HFFc6 (cell line): ENCODE measurements around the gene CTSE. TPM values are rescaled to one million over a fixed set of nuclear protein-coding genes. Genes with fewer than 3 reads are reported as not detected.

Experiments
- DNase-seq: peaks from one replicate; pipeline ENCODE4 v3.0.0-alpha.2; 2018
- H3K27ac Mint-ChIP-seq: 2 replicates; pipeline ENCODE4 v1.8.0; 2020; ENCODE audit warnings: mild to moderate bottlenecking, mixed read lengths
- H3K27me3 Mint-ChIP-seq: 2 replicates; pipeline ENCODE4 v1.8.0; 2021; ENCODE audit warnings: mild to moderate bottlenecking, moderate library complexity, mixed read lengths; ENCODE audit not compliant: insufficient read depth
- H3K36me3 Mint-ChIP-seq: 2 replicates; pipeline ENCODE4 v1.8.0; 2021; ENCODE audit warnings: low read depth, mixed read lengths
- H3K4me1 Mint-ChIP-seq: 2 replicates; pipeline ENCODE4 v1.8.0; 2020; ENCODE audit warnings: low read depth, mixed read lengths
- H3K4me3 Mint-ChIP-seq: 2 replicates; pipeline ENCODE4 v1.8.0; 2020; ENCODE audit warnings: mild to moderate bottlenecking, moderate library complexity, mixed read lengths
- H3K9me3 Mint-ChIP-seq: 2 replicates; pipeline ENCODE4 v1.8.0; 2020; ENCODE audit warnings: mild to moderate bottlenecking, mixed read lengths
- total RNA-seq, 6 experiments: library from RNA; stranded (reverse); fragmentation: NEBNext Ultra II Directional; extraction: Animal tissue kit (Norgen Biotek cat#: 25700); gene quantifications; 2 replicates in 1 of 6; 3 replicates in 5 of 6; pipeline ENCODE4 v1.2.3, GENCODE V29; 2021
- TF ChIP-seq, protein P1 (sequence below): fragments of 200-600 bp; sonication (generic); IDR thresholded peaks from 2 replicates; pipeline ENCODE4 v1.5.0; 2021; ENCODE audit warnings: antibody characterized with exemption, mild to moderate bottlenecking

The CTSE gene
- total RNA-seq, 6 experiments from 2014 or later: not detected

DNA sequence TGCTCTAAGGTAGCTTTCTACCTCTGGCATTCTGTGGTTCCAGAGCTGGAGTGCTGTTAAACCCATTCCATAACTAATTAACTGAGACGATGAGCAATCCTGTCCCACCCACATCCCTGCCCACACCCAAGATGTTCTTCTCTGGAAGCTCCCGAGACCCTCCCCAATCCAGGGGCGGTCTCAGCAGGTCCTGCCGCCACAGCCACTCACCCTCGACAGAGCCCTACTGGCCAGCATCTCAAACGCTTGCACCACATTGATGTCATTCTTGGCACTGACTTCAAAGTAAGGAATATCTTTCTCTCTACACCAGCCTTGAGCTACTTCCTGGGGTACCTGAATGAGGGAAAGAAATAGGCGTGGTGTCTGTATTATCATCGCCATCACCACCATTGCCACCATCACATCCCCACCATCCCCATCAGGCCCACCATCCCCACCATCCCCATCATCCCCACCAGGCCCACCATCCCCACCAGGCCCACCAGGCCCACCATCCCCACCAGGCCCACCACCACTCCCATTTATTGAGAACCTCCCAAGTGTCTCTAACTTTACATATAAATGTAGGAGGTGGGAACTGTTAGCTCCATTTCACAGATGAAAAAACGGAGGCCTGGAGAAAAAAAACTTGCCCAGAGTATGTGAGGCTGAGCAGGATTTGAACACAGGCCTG, 38.2 kb downstream of the CTSE start:
- H3K27me3 Mint-ChIP-seq: peaks cover 1% of the 10 kb centered on the region; the same call in 1 of the 2 replicates
- H3K4me1 Mint-ChIP-seq: peaks cover under 1% of the 10 kb centered on the region; the same call in 1 of the 2 replicates
- 0 out of 2 replicates have a peak, but pooled peaks cover 5% of the 10 kb centered on the region for H3K36me3 Mint-ChIP-seq
- TF ChIP-seq, protein P1, sequence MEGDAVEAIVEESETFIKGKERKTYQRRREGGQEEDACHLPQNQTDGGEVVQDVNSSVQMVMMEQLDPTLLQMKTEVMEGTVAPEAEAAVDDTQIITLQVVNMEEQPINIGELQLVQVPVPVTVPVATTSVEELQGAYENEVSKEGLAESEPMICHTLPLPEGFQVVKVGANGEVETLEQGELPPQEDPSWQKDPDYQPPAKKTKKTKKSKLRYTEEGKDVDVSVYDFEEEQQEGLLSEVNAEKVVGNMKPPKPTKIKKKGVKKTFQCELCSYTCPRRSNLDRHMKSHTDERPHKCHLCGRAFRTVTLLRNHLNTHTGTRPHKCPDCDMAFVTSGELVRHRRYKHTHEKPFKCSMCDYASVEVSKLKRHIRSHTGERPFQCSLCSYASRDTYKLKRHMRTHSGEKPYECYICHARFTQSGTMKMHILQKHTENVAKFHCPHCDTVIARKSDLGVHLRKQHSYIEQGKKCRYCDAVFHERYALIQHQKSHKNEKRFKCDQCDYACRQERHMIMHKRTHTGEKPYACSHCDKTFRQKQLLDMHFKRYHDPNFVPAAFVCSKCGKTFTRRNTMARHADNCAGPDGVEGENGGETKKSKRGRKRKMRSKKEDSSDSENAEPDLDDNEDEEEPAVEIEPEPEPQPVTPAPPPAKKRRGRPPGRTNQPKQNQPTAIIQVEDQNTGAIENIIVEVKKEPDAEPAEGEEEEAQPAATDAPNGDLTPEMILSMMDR: no peak
- no peak for DNase-seq
- no peak overlapping the region for H3K4me3 Mint-ChIP-seq
- no peak overlapping the region for H3K27ac Mint-ChIP-seq
- H3K9me3 Mint-ChIP-seq: no peaks in the 10 kb centered on the region

DNA sequence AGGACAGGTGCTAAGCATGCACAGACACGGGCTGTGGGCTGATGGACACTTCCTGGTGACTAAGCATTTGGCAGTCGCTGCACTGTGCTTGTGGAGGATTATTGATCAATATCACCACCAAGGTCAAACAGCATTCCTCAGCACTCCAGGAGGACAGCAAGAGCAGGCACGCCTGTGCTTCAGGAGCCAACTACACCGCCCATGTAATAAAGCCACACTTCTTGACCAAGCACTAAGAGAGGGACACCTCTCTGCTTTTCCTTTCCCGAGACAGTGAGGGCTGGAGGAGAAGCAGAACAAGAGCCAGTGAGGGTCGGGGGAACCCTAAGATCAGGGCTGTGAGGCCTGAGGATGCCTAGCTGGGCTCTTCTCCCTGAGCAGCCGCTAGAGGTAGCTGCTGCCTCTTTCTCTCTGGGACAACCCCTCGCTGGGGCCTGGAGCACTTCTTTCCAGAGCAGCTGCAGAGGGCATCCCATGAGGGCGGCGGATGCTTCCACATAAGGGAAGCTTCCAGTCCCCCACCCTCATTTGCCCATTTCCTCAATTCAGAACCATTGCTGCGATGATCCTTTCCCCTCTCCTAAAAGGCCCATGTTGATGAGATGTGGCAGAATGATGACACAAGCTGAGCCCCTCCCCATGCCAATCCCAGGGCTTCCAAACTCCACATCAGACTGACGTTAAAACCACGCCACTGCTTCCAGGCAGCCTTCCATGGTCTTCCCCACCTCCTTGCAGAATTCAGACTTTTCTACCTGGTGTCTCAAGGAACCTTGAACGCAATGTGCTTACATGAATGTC, 39.6 kb downstream of the CTSE start:
- Mint-ChIP-seq H3K27ac (no peak overlapping the region), H3K4me3 (no peak overlapping the region), H3K9me3 (no peaks in the 10 kb centered on the region), H3K4me1 (peaks cover 6% of the 10 kb centered on the region; the same call in 1 of the 2 replicates), H3K36me3 (no peaks in the 10 kb centered on the region), H3K27me3 (peaks cover 1% of the 10 kb centered on the region; the same call in 1 of the 2 replicates)
- peak; percentile 37 for DNase-seq
- TF ChIP-seq, protein P1: peak; percentile 82

DNA sequence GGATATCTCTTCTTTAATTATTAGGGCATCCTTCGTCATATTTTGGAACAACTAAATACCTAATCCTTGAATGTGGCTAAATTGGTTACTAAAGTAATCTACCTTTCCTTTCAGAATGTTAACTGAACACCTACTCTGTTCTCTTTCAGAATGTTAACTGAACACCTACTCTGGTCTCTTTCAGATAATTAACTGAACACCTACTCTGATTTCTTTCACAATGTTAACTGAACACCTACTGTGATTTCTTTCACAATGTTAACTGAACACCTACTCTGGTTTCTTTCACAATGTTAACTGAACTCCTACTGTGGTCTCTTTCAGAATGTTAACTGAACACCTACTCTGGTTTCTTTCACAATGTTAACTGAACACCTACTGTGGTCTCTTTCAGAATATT, 42.4 kb downstream of the CTSE start:
- Mint-ChIP-seq H3K9me3 (no peaks in the 10 kb centered on the region), H3K4me1 (peaks cover 17% of the 10 kb centered on the region), H3K4me3 (no peak overlapping the region), H3K27me3 (peaks cover 1% of the 10 kb centered on the region; the same call in 1 of the 2 replicates), H3K27ac (no peak overlapping the region), H3K36me3 (no peaks in the 10 kb centered on the region)
- TF ChIP-seq, protein P1: no peak
- DNase-seq: no peak

DNA sequence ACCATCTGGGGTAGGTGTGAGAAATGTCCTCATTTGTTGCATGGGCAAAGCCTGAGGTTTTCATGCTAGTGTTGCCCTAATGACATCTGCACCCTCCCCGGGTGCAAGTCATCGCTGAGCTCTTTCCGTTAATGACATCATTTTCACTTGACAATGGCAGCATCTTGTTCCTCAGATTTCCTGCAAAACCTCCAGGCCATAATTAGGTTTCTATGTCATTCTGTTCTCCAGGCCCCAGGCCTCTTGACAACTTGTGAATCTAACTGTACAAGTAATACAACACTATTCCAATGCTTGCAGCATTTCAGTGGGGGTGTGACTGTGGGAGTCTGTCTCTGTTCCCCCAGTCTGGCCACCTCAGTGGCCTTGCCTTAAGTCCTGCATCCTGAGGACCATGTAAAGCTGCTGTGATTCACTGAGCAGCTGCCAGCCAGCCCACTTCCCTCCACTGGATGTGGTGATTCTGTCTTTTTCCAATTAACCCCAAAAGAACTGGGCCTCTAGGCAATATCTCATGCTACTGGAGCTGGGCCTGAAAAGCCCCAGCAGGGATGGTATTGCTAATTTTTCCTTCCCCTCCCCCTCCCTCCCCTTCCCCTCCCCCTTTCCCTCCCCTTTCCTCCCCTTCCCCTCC, 43.3 kb downstream of the CTSE start:
- no peaks in the 10 kb centered on the region for H3K36me3 Mint-ChIP-seq

DNA sequence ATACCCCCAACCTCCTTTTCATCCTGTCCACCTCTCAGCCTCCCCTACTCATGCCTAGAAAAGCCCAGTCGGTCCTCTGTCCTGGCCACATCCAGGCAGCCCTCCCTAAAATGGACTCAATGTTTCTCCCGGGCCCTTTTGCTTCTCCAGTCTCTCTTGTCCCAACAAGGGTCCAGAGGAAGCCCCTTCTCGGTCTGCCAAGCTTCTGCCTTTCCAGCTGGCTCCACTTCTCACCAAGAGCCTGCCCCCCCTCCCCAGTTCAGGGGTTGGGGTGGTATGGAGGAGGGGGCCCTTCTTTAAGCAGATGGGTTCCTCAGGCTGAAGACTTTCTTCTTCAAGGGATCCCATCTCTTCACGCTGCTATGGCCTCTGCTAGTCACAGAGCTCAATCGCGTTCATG, 44.4 kb downstream of the CTSE start:
- Mint-ChIP-seq H3K27me3 (peaks cover 1% of the 10 kb centered on the region; the same call in 1 of the 2 replicates), H3K4me3 (no peak overlapping the region), H3K4me1 (peaks cover 17% of the 10 kb centered on the region), H3K27ac (no peak overlapping the region), H3K36me3 (no peaks in the 10 kb centered on the region; the same call in 1 of the 2 replicates), H3K9me3 (peaks cover 2% of the 10 kb centered on the region; the same call in 1 of the 2 replicates)
- TF ChIP-seq, protein P1: no peak
- no peak for DNase-seq

More for the DNA sequence above, 43.3 kb downstream of the CTSE start:
- H3K9me3 Mint-ChIP-seq: no peaks in the 10 kb centered on the region
- peak; percentile 17 for DNase-seq
- TF ChIP-seq, protein P1: no peak
- peaks cover 17% of the 10 kb centered on the region for H3K4me1 Mint-ChIP-seq
- H3K27me3 Mint-ChIP-seq: peaks cover 1% of the 10 kb centered on the region; the same call in 1 of the 2 replicates
- no peak overlapping the region for H3K27ac Mint-ChIP-seq
- H3K4me3 Mint-ChIP-seq: no peak overlapping the region
